Measurements from ENCODE around the gene UBE2S.

DNA sequence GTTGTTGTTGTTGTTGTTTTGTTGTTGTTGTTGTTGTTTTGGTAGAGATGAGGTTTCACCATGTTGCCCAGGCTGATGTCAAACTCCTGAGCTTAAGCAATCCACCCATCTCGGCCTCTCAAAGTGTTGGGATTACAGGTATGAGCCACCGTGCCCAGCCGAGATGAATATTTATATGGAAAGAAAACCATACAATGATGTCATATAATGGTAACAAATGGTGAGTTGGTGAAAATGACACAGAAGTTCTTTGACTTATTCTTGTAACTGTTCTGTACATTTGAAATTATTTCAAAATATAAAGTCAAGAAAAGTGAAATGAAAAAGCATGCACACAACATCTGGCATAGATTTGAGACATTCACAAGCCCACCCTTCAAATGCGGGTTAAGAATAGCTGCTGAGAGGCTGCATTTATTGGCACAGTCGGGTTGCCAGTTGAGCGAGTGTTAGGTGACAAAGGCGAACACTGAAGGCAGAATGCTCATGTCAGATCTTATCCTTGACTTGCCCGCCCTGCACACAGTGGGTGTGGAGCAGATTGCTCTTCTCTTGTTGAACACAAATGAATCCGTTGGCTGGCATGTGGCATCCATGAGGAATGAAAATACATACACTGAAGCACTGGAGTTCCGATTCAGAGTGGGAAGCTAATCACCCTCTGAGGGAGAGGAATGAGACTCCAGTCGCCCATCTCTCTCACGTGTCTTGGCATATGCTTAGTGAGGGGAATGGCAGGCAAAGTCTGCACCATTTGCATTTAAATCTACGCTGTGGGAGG, 15.8 kb upstream of the UBE2S start:
- TF ChIP-seq, protein P1, sequence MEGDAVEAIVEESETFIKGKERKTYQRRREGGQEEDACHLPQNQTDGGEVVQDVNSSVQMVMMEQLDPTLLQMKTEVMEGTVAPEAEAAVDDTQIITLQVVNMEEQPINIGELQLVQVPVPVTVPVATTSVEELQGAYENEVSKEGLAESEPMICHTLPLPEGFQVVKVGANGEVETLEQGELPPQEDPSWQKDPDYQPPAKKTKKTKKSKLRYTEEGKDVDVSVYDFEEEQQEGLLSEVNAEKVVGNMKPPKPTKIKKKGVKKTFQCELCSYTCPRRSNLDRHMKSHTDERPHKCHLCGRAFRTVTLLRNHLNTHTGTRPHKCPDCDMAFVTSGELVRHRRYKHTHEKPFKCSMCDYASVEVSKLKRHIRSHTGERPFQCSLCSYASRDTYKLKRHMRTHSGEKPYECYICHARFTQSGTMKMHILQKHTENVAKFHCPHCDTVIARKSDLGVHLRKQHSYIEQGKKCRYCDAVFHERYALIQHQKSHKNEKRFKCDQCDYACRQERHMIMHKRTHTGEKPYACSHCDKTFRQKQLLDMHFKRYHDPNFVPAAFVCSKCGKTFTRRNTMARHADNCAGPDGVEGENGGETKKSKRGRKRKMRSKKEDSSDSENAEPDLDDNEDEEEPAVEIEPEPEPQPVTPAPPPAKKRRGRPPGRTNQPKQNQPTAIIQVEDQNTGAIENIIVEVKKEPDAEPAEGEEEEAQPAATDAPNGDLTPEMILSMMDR (IDR thresholded peaks at IDR 0.05): no peak
- no peak for TF ChIP-seq POLR2A (IDR thresholded peaks at IDR 0.05)
